HG02678 (cell line): Measurements from ENCODE around the gene MS4A12.
A peak's percentile ranks its signal among the peaks of the same experiment; 100 is the strongest.
"Not testable (repeated sequence)": the region's sequence is repeated elsewhere in the genome, so short reads cannot be mapped to it uniquely, and the experiment has no call there.

Experiments
- ATAC-seq: cut with Tn5 transposase; IDR thresholded peaks from one replicate; pipeline ENCODE4 v1.9.1; 2021; ENCODE audit warnings: mild to moderate bottlenecking, moderate library complexity; ENCODE audit not compliant: unreplicated experiment

MS4A12 gene, protein sequence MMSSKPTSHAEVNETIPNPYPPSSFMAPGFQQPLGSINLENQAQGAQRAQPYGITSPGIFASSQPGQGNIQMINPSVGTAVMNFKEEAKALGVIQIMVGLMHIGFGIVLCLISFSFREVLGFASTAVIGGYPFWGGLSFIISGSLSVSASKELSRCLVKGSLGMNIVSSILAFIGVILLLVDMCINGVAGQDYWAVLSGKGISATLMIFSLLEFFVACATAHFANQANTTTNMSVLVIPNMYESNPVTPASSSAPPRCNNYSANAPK

DNA sequence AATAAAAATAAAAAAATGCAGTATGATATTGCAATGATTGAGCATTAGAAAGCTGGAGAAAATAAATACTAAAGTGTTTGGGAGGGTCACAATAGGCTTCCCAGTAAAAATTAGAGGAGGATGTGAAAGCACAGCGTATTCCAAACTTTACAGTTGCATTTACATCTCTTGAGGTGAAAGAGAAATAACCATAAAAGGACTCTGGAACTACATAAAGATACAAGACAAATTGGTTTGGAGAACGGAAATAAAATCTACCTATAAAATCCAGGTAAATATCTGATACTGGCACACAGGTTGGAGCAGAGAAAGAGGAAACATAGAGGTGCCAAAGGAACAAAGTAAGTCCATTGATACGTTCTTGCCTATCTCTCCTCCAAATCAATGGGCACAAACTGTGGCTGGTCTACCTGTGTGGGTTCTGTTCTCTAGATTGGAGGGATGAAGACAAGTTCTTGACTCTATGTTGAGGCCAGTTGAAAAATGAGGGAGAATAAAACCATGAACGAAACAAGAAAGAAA is at the start of gene MS4A12:
Gene MS4A12, plus strand, starts transcription at position 291 of the 522 bp plus-strand sequence. CDS start 4,541 bp downstream, outside the sequence.
- ATAC-seq = no peak

GRCh38 chr11:60447070-60447469 is 45.5 kb upstream of the MS4A12 start:
- ATAC-seq = no peak

GRCh38 chr11:60447846-60448245 is 44.7 kb upstream of the MS4A12 start:
- no peak for ATAC-seq

DNA sequence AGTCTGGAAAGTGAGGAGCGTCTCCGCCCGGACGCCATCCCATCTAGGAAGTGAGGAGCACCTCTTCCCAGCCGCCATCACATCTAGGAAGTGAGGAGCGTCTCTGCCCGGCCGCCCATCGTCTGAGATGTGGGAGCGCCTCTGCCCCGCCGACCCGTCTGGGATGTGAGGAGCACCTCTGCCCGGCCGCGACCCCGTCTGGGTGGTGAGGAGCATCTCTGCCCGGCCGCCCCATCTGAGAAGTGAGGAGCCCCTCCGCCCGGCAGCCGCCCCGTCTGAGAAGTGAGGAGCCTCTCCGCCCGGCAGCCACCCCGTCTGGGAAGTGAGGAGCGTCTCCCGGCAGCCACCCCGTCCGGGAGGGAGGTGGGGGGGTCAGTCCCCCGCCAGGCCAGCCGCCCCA is 41.4 kb upstream of the MS4A12 start:
- ATAC-seq = not testable (repeated sequence)

DNA sequence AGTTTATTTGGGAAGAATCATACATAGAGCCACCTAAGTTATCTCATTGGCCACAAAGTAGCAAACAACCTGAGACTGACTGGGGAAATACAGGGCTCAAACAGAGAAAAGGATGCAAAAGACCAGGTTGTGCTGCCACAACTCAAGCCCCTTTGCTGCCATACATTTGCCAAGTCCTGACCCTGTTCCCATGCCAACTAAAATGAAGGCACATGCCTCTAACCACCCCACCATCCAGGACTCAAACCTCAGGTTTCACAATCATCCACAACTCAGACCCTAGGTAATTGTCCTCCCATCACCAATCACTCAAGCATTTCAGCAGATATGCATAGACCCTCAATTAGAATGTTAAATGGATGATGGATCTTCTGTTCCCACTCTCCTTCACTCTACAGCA is 38.4 kb upstream of the MS4A12 start:
- ATAC-seq = no peak

GRCh38 chr11:60455531-60456042 is 37.0 kb upstream of the MS4A12 start, which contains the start of gene MS4A1:
TSS of gene MS4A1 (plus strand) at chr11:60455847. CDS start at chr11:60462375, 6,528 bp downstream.
- peak; percentile 82 for ATAC-seq

DNA sequence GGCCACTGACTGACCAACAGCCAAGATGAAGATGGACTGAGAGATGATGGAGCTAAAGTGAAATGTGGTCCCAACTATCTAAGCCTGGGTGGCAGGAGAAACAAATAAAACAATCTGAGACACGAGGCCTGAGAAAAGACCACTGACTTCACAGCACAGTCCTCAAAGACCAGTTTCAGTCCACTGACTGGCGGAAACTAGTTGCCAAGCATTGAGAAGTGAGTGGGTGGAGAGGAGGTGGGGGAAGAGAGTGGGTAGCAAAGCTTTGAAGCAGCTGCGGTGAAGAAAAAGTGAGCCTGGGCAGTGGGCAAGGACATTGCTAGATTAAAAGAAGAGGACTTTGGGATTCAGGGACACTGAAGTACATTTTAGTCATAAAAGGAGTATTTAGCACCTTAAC is 35.0 kb upstream of the MS4A12 start:
- peak; percentile 43 for ATAC-seq

DNA sequence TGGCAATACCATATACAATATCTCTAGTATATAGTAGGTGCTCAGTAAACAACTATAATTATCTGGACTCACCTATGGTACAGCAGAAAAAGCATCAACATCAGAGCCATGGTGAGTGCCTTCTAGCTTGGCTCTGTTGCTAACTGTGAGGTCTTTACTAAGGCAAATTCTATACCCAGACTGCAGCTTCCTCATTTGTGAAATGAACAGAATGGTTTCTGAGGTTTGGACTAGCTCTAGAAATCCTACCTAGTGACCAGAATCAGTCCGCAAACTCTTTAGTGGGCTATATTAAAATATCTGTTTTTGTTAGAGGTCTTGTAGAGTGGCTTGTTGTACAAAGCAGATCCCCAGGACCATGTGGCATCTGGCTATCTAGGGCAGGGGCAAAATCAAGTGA is 33.2 kb upstream of the MS4A12 start:
- peak; percentile 18 for ATAC-seq

DNA sequence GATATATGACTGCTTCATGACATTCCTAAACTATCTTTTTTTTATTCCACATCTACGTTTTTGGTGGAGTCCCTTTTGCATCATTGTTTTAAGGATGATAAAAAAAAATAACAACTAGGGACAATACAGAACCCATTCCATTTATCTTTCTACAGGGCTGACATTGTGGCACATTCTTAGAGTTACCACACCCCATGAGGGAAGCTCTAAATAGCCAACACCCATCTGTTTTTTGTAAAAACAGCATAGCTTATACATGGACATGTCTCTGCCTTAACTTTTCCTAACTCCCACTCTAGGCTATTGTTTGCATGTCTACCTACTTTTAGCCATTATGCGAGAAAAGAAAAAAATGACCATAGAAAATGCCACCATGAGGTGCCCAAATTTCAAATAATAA is 23.7 kb upstream of the MS4A12 start:
- no peak for ATAC-seq

- no peak for ATAC-seq
Observed at GRCh38 chr11:60469723-60470122, 22.9 kb upstream of the MS4A12 start.

DNA sequence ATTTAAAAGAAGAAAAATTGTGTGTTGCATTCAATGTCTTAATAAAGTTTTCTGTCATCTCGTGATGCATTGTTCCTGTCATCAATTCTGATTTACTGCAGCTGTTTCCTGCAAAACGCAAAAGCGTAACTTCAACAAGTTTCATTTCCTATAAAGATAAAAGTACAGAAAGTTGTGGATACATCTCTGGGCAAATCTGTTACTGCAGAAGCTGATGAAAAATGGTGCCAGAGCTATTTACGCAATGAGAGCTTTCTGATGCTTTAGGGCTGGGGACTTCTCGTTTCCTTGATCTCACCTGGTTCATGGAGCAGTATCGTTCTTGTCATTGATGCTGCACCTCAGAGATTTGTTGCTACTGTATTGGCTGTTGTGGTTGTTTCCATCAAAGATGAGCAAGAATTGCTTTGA is 15.5 kb upstream of the MS4A12 start:
- ATAC-seq = peak; percentile 74

DNA sequence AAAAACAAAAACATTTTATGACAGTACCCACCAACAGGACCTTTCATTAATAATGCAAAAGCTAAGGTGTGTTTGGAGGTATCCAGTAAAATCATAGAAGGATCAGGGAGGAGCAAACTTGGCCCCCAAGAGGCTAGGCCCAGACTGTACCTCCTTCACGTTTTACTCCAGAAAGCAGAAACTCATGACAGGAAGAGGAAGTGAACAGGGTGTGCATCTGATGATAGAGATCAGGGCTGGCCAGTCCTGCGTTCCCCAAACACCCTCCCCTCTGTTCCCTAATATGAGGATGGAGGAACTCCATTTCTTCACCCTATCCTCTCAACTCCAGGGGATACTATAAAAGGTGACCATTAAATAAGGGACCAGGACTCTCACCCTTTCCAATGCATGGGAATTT is 10.2 kb upstream of the MS4A12 start:
- ATAC-seq = no peak

DNA sequence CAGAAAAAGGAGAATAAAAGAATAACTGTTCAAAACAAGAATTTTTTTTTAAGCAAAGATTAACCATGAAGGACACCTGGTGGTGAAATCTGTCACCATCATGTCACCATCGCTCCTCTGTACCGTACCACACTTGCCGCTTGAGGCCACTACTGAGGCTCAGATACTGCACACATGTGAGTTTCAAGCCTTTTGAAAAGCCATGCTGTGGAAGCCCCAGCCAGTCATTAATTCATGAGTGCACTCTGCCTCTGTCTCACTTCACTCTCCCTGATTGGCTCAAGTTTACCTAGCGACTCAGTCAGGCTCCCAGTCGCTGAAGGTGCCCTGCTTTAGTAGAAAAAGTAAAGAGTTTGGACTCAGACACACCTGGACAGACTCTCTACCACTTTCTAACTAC is 6.6 kb upstream of the MS4A12 start:
- peak; percentile 98 for ATAC-seq

DNA sequence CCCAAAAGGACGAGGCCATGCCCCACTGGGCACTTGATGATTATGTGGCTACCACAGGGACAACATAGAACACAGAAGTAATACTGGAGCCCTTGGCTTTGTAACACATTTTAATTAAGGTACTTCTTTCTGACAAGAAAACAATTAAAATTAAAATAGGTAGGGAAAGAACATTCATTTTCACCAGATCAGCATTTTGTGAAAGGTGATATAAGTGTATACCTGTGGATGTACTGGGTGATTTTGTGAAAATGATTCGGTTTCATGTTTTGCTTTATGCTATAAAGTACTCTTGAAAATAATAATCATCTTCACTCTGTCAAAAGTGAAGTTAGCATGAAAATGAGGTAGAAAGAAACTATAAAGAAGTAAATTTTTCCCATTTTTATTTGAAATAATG is 876 bp downstream of the MS4A12 start:
- no peak for ATAC-seq

DNA sequence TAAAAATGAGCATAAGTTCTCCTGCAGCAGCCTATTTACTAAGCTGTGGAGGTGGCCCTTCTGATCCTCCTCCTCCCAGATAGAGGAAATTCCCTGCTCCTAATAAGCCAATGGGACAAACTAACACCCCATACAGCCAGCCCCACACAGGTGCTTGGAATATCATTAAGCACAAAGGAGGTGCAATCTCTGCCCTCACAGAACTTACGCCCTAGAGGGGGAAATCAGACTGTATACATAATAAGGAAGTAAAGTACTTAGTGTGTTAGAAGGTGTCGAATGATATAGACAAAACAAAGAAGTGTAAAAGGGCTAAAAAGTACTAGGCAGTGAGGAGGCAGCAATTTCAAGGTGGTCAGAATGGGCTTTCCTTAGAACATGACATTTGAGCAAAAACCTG is 5.8 kb downstream of the MS4A12 start:
- ATAC-seq = no peak

DNA sequence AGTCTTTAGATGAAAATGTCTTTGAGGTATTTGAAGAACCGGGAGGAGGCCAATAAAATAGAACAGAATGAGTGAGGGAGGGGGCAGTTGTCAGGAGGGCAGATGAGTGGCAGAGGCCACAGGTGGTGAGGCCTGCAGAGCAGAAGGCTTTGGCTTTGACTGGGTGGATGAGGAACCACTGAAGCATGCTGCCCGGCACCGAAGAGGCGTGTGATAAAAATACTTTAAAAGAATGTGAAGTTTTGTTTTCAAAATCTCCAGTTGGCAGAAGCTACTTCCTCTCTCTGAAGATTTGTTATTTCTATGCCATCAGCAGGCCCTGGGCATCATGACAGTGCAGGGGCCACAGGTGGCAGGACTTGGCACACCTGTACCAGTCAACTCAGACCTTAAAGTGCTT is 6.3 kb downstream of the MS4A12 start:
- ATAC-seq = no peak

- ATAC-seq = no peak
Observed at GRCh38 chr11:60500276-60500910, 7.8 kb downstream of the MS4A12 start.

GRCh38 chr11:60502221-60502775 is 9.7 kb downstream of the MS4A12 start:
- no peak for ATAC-seq

DNA sequence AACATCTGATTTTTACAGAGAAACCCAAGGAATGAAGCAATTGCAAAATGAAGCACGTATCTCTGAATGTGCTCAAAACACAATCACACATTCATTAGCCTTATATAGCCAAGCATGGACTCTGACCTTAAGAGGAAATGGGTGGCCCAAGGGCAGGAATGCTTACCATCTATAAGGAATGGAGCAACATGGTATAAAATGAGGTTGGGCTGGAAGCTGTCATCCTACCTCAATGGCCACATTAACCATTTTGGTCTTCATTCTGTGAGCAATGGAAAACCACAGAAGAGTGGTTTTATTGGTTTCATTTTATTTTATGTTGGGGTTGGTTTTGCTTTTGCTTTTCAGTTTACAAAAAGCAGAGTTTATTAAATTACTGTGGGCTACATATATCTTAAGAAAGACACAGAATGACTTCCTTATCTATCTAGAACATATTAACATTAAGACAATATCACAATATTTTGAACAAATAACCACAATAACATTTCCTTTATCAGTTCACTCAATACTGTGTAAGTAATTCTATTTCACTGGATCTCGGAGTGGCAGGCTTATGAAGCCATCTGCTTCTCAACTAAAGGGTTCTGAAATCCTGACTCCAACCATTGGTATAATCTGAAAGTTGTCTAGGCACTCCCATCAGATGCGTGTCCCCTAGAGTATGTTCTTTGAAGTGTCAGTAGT is 11.8 kb downstream of the MS4A12 start:
- no peak for ATAC-seq

DNA sequence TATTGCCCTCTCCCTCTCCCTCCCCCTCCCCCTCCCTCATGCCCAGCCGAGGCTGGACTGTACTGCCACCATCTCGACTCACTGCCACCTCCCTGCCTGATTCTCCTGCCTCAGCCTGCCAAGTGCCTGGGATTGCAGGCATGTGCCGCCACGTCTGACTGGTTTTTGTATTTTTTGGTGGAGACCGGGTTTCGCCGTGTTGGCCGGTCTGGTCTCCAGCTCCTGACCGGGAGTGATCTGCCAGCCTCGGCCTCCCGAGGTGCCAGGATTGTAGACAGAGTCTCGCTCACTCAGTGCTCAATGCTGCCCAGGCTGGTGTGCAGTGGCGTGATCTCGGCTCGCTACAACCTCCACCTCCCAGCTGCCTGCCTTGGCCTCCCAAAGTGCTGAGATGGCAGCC is 17.0 kb downstream of the MS4A12 start:
- ATAC-seq = not testable (repeated sequence)

DNA sequence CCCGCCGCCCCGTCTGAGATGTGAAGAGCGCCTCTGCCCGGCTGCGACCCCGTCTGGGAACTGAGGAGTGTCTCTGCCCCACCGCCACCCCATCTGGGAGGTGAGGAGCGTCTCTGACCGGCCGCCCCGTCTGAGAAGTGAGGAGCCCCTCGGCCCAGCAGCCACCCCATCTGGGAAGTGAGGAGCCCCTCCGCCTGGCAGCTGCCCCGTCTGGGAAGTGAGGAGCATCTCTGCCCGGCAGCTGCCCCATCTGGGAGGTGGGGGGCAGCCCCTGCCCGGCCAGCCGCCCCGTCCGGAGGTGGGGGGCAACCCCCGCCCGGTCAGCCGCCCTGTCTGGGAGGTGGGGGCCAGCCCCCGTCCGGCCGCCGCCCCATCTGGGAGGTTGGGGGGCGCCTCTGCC is 17.6 kb downstream of the MS4A12 start:
- ATAC-seq = not testable (repeated sequence)
